HepG2 (cell line): ENCODE measurements around the gene SSBP2. TPM values are rescaled to one million over a fixed set of nuclear protein-coding genes. Genes with fewer than 3 reads are reported as not detected.

Experiments used
- CEBPZ ChIP-seq: IDR thresholded peaks from 2 replicates; pipeline ENCODE4 v1.6.1; 2012; ENCODE audit warnings: low read length, improper control_type of control experiment
- CENPBD1 ChIP-seq: sonication (generic); formaldehyde crosslinking; IDR thresholded peaks from 2 replicates; pipeline ENCODE4 v1.8.0; 2022; ENCODE audit warnings: missing genetic modification reagents, low read depth, mild to moderate bottlenecking, borderline replicate concordance
- GRHL1 ChIP-seq: sonication (generic); formaldehyde crosslinking; conservative IDR thresholded peaks from 2 replicates; pipeline ENCODE4 v1.8.0; 2022; ENCODE audit warnings: missing genetic modification reagents
- IKZF4 ChIP-seq: sonication (generic); formaldehyde crosslinking; IDR thresholded peaks from 2 replicates; pipeline ENCODE4 v1.5.1; 2020; ENCODE audit warnings: borderline replicate concordance, mild to moderate bottlenecking, low read depth, missing genetic modification reagents; ENCODE audit errors: not compliant biosample characterization
- LBX2 ChIP-seq: sonication (generic); formaldehyde crosslinking; IDR thresholded peaks from 2 replicates; pipeline ENCODE4 v1.5.0; 2020; ENCODE audit warnings: missing genetic modification reagents, mild to moderate bottlenecking, borderline replicate concordance
- PHF8 ChIP-seq: sonication (generic); formaldehyde crosslinking; IDR thresholded peaks from 2 replicates; pipeline ENCODE4 v1.5.0; 2020; ENCODE audit warnings: missing genetic modification reagents
- RELA ChIP-seq: sonication (generic); formaldehyde crosslinking; IDR thresholded peaks from 2 replicates; pipeline ENCODE4 v1.4.0; 2020; ENCODE audit warnings: missing genetic modification reagents
- ZHX1 ChIP-seq: sonication (generic); formaldehyde crosslinking; IDR thresholded peaks from 2 replicates; pipeline ENCODE4 v1.8.1; 2022; ENCODE audit warnings: low read depth, mild to moderate bottlenecking, missing genetic modification reagents
- ZNF142 ChIP-seq: sonication (generic); formaldehyde crosslinking; IDR thresholded peaks from 2 replicates; pipeline ENCODE4 v1.4.0; 2020; ENCODE audit warnings: missing genetic modification reagents
- ZNF234 ChIP-seq: sonication (generic); formaldehyde crosslinking; conservative IDR thresholded peaks from 2 replicates; pipeline ENCODE4 v1.5.1; 2020; ENCODE audit warnings: mild to moderate bottlenecking, missing genetic modification reagents
- ZNF550 ChIP-seq: sonication (generic); formaldehyde crosslinking; IDR thresholded peaks from 2 replicates; pipeline ENCODE4 v1.4.0; 2020; ENCODE audit warnings: mild to moderate bottlenecking, missing genetic modification reagents, borderline replicate concordance
- polyA plus RNA-seq, 8 experiments: library from polyadenylated mRNA; depleted of rRNA in 3 of 8; stranded (reverse) in 7 of 8; unstranded in 1 of 8; fragments of >200 nt; fragmentation: Illumina TruSeq in 4 of 8; extraction: Trizol in 4 of 8; gene quantifications; 2 replicates each; pipeline versions ENCODE4 v1.2.1 to v1.2.3, GENCODE V29; 2011 to 2016; ENCODE audit warnings: low read depth in 4 of 8, missing spikeins in 1 of 8, mixed read lengths in 1 of 8; ENCODE audit not compliant: insufficient read depth in 1 of 8
- total RNA-seq, 5 experiments: library from RNA; depleted of rRNA; stranded (reverse); fragments of >200 nt; fragmentation: Illumina TruSeq; extraction: Trizol; gene quantifications; 2 replicates each; pipeline ENCODE4 v1.2.3, GENCODE V29; 2016; ENCODE audit warnings: low read depth in 1 of 5

SSBP2 gene
- total and polyA plus RNA-seq, 2 of the 13 experiments (the other 11 are each of a cell fraction or from before 2014, with no cell fraction given), result 0.16 TPM; not detected in 1

GRCh38 chr5:81751009-81751835 lies at the start of gene SSBP2 (continued):
- TF ChIP-seq ZNF142 (no peak), GRHL1 (CRISPR knock-in tag) (no peak), CENPBD1 (CRISPR knock-in tag) (no peak), RELA (CRISPR knock-in tag) (no peak), PHF8 (CRISPR knock-in tag) (peak; percentile 41), LBX2 (no peak), ZNF550 (CRISPR knock-in tag) (no peak), ZNF234 (CRISPR knock-in tag) (no peak), CEBPZ (no peak), ZHX1 (CRISPR knock-in tag) (0 out of 2 replicates have a peak, but pooled peaks have one; percentile 15), IKZF4 (no peak)
